ENCODE results near the gene NELL2. TPM values are rescaled to one million over a fixed set of nuclear protein-coding genes. Genes with fewer than 3 reads are reported as not detected.

Gene NELL2
- total RNA-seq, 1 experiment from 2014 or later: 32.7 TPM

GRCh38 chr12:44574586-44574985, 301.5 kb downstream of the NELL2 start:
- no peak for TF ChIP-seq CTCF (conservative IDR thresholded peaks at IDR 0.05)
- Histone ChIP-seq H3K56ac (ENCODE audit: insufficient read length, low read depth, low read length) (no peak overlapping the region), H3T11ph (ENCODE audit: low read length) (no peak overlapping the region), H2AFZ (ENCODE audit: low read length) (no peak overlapping the region), H2BK15ac (ENCODE audit: low read depth, low read length) (no peak overlapping the region), H3K23me2 (ENCODE audit: insufficient read length, low read depth, low read length, poor library complexity, severe bottlenecking) (no peaks in the 10 kb centered on the region), H3K4me1 (ENCODE audit: insufficient read depth, low read length) (no peaks in the 10 kb centered on the region), H3K23ac (ENCODE audit: insufficient read length, low read depth, low read length) (no peak overlapping the region), H3K9me3 (ENCODE audit: control insufficient read depth, low read depth, low read length) (no peaks in the 10 kb centered on the region), H4K91ac (ENCODE audit: insufficient read length, low read depth, low read length) (no peak overlapping the region), H2BK12ac (ENCODE audit: insufficient read length, low read depth, low read length) (no peak overlapping the region), H3K18ac (ENCODE audit: insufficient read length, low read depth, low read length) (no peak overlapping the region), H3K9ac (ENCODE audit: extremely low read depth, insufficient read length, low read length) (no peak overlapping the region), H2BK20ac (ENCODE audit: low read depth, low read length, poor library complexity, severe bottlenecking) (no peak overlapping the region), H3K27ac (ENCODE audit: insufficient read length, low read depth, low read length) (no peak overlapping the region), H3K27me3 (ENCODE audit: insufficient read depth, low read length) (no peaks in the 10 kb centered on the region), H3K79me2 (ENCODE audit: insufficient read depth, low read length) (no peaks in the 10 kb centered on the region), H3K79me1 (ENCODE audit: insufficient read depth, low read depth, low read length, poor library complexity, severe bottlenecking) (no peaks in the 10 kb centered on the region), H2BK5ac (ENCODE audit: insufficient read length, low read length) (no peak overlapping the region), H2BK120ac (ENCODE audit: low read depth, low read length, poor library complexity, severe bottlenecking) (no peak overlapping the region), H3K4ac (ENCODE audit: low read depth, low read length) (no peak overlapping the region), H4K20me1 (ENCODE audit: control insufficient read depth, insufficient read depth, insufficient read length) (no peaks in the 10 kb centered on the region), H4K5ac (ENCODE audit: insufficient read length, low read depth, low read length) (no peak overlapping the region), H3K14ac (ENCODE audit: insufficient read depth, low read length) (no peak overlapping the region), H2AK5ac (ENCODE audit: insufficient read length, low read length) (no peak overlapping the region), H4K8ac (replicated peaks; ENCODE audit: insufficient read length, low read depth, low read length) (no peak overlapping the region), H3K4me2 (ENCODE audit: insufficient read depth, insufficient read length, low read length) (no peak overlapping the region)
- no peaks in the 10 kb centered on the region for H3K27me3 Mint-ChIP-seq (ENCODE audit: low read depth)
- no peak overlapping the region for H3K4me3 Mint-ChIP-seq
- peaks cover 29 to 34% of the 10 kb centered on the region in 2 experiments for H3K4me1 Mint-ChIP-seq
- no peak for DNase-seq
- H3K36me3 Mint-ChIP-seq (ENCODE audit: insufficient read depth in 1 of 3, low read depth in 3 of 3): peaks cover 0 to 5% (median 4%) of the 10 kb centered on the region in 3 experiments; a peak in 3 of 7 replicates
- peaks cover 4 to 8% of the 10 kb centered on the region in 2 experiments; a peak in 3 of 5 replicates for H3K9me3 Mint-ChIP-seq
- H3K27ac Mint-ChIP-seq: no peak overlapping the region

Data from H9 (cell line).